AG04449 (cell line): ENCODE results near the gene ARRDC4.
A peak's percentile ranks its signal among the peaks of the same experiment; 100 is the strongest.

Source experiments
- CTCF ChIA-PET: fragments of 350-600 bp; formaldehyde crosslinking; extraction: SDS; loops from one replicate; lab custom pipeline; 2021; ENCODE audit warnings: antibody characterized with exemption; lab: Yijun Ruan, JAX
- POLR2A ChIA-PET: fragments of 400-600, 350-600 bp; formaldehyde crosslinking; extraction: SDS; loops from one replicate; lab custom pipeline; 2020; ENCODE audit warnings: antibody characterized with exemption, inconsistent platforms; lab: Yijun Ruan, JAX
- DNase-seq: peaks from one replicate; pipeline ENCODE4 v3.0.0-alpha.2; 2010; ENCODE audit warnings: low read depth, low spot score
- H3K4me3 ChIP-seq: 2 replicates; pipeline ENCODE4 v1.5.1; 2011; ENCODE audit warnings: low read depth, mild to moderate bottlenecking, control low read depth, low read length
- CTCF ChIP-seq: IDR thresholded peaks from one replicate; pipeline ENCODE4 v1.5.1; 2011; ENCODE audit warnings: mild to moderate bottlenecking, moderate library complexity, low read length, control low read depth, inconsistent platforms; ENCODE audit not compliant: insufficient read depth; ENCODE audit errors: missing control alignments

ARRDC4 gene

GRCh38 chr15:97961067-97961954 lies 808 bp downstream of the ARRDC4 start:
- ChIA-PET POLR2A (no interaction called here), CTCF (no interaction called here)
- DNase-seq: no peak
- H3K4me3 ChIP-seq: peak overlapping the region; percentile 67
- TF ChIP-seq CTCF: no peak

GRCh38 chr15:97962263-97962662 lies 1.8 kb downstream of the ARRDC4 start:
- TF ChIP-seq CTCF: no peak
- ChIA-PET CTCF (no interaction called here), POLR2A (no interaction called here)
- no peak overlapping the region for H3K4me3 ChIP-seq
- no peak for DNase-seq

GRCh38 chr15:97963779-97964178 lies 3.3 kb downstream of the ARRDC4 start:
- POLR2A ChIA-PET: no interaction called here
- H3K4me3 ChIP-seq: no peak overlapping the region
- DNase-seq: no peak
- TF ChIP-seq CTCF: no peak
- CTCF ChIA-PET: no interaction called here

- no peak for DNase-seq
- ChIA-PET POLR2A (no interaction called here), CTCF (interaction anchor here (1.5 kb wide), 1 partner anchor 55 kb away, joined by 5 read pairs; no protein-coding TSS in a partner anchor)
- H3K4me3 ChIP-seq: no peak overlapping the region
- TF ChIP-seq CTCF: no peak
These were observed 5.7 kb downstream of the ARRDC4 start for GRCh38 chr15:97966246-97966645.

- H3K4me3 ChIP-seq: no peak overlapping the region
- TF ChIP-seq CTCF: no peak
- DNase-seq: no peak
- POLR2A ChIA-PET: no interaction called here
- CTCF ChIA-PET: interaction anchor here (0.7 to 1.5 kb wide), 2 partner anchors 56 to 210 kb away, joined by 4 to 5 read pairs; no protein-coding TSS in a partner anchor
These were observed 6.6 kb downstream of the ARRDC4 start for GRCh38 chr15:97966924-97967620.

GRCh38 chr15:97967881-97968280 lies 7.4 kb downstream of the ARRDC4 start:
- no peak overlapping the region for H3K4me3 ChIP-seq
- POLR2A ChIA-PET: no interaction called here
- TF ChIP-seq CTCF: no peak
- CTCF ChIA-PET: interaction anchor here (0.7 kb wide), 1 partner anchor 209 kb away, joined by 4 read pairs; no protein-coding TSS in a partner anchor
- DNase-seq: no peak
